NCI-H345 treated with DMSO at 0.1 percent for 48 hours (cell line): ENCODE measurements around the gene CD300C.
"Not testable (repeated sequence)": the region's sequence is repeated elsewhere in the genome, so short reads cannot be mapped to it uniquely, and the experiment has no call there.

Experiments
- DNase-seq: peaks from one replicate; lab custom pipeline; 2025; ENCODE audit not compliant: unreplicated experiment; lab: John Stamatoyannopoulos, UW

Gene CD300C

DNA sequence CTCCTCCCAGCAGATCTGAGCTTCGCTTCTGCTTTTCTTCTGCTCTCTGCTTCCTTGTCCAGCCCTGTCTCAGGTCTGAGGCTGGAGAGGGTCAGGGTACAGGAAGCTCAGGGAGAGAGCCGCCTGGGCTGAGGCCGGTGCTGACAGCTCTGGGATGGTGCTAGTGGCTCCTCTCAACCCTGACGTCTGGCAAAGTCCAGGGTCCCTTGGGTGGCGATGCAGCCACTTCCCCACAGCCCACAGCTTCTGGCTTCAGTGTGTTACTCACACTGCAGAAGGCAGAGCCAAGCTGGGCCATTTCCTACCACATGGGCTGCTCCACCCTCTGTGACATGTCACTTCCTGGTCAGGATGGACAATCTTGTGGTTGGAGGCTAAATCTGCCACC, at the start of gene CD300C:
TSS of gene CD300C (minus strand) at position 273 of the 388 bp plus-strand sequence. CDS start 333 bp downstream, outside the sequence.
- DNase-seq = no peak

DNA sequence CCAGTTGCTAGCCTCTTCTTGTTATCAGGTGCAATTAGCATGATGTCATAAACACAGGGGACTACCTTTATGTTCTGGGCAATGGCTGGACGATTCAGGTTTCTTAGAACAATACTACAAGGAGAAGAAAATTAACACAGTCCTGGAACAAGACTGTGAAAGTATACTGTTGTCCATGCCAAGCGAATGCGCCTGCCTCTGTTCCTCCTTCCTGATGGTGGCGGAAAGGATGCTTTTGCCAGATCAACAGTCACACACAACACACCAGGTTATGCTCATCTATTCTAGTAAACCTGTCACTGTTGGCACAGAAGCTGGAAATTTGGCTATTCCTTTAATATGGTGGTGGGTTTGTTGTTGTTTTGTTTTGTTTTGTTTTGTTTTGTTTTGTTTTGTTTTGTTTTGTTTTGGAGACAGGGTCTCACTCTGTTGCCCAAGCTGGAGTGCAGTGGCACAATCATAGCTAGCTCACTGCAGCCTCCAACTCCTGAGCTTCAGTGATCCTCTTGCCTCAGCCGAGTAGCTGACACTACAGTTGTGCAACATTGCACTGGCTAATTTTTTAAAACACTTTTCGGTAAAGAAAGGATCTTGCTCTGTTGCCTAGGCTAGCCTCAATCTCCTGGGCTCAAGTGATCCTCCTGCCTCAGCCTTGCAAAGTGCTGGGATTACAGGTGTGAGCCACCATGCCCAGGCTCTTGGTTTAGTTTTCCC, 49.3 kb upstream of the CD300C start:
- no peak for DNase-seq

DNA sequence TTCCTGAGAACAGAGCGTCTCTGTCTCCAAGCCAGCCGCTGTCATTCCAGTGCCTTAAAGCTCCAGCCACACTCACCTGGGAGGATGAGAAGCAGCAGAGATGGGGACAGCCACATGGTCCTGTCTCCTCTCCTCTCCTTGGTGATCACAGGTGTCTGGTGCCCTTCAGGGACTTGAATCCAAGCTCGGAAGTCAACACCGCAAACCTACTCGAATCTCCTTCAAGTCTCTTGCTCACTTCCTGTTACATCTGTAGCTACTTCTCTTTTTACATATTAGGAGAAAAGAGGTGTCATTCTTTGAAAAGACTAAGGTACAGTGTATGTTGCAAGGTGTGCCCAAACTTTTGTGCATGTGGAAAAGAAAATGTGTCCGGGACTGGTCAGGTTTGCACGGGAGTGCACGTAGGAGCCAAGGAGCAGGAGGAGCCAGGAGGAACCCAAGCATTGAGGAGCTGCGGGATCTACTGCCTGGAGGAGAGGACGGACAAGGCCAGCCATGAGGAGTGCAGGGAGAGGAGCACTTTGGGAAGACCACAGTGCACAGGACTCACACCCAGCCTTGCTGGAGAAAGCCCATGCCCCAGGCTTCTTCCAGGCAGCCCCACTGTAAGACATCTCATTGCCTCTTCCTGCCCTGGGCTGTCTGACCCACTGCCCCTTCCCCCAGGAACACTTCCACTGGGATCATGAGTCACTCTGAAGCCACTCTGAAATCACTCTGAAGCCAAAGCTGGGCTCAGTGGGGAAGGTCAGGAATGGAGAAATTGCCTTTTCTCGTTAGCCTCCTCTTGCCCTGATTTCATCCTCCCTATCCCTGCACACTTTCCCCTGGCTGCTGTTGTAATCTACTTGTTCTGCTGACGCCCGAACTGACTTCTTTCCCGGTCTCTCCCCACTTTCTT, 46.4 kb upstream of the CD300C start, which contains the start of gene CD300LD:
TSS of gene CD300LD (minus strand) at position 197 of the 904 bp plus-strand sequence. CDS start at position 116, 81 bp downstream.
- DNase-seq = no peak

DNA sequence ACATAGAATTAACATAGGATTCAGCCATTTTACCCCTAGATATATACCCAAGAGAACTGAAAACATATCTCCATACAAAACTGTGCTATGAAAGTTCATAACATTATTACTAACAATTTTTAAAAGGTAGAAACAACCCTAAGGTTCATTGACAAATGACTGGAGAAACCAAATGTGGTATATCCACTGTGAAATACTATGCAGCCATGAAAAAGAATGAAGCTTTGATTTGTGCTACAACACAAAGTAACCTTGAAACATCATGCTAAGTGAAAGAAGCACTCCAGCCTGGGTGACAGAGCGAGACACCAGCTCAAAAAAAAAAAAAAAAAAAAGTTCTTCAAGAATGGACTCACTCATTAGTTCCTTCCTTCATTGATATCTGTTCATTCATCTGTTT, 45.6 kb upstream of the CD300C start:
- DNase-seq = no peak

DNA sequence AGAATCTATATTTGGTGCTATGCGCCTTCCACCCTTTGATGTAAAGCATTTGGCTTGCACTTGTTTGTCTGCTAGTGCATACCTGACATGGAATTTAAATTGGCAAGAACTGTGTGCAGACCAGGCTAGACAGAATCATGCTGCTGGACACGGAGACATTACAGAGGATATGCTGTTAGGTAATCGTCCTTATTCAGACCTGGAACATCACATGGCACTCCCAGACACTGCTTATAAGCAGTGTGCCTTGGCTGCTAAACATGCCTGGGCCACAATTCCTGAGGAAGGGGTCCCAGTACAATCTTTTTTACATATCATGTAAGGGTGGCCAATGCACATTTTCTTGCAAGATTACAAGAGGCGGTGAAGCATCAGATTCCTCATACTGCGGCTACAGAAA, 39.8 kb upstream of the CD300C start:
- no peak for DNase-seq

DNA sequence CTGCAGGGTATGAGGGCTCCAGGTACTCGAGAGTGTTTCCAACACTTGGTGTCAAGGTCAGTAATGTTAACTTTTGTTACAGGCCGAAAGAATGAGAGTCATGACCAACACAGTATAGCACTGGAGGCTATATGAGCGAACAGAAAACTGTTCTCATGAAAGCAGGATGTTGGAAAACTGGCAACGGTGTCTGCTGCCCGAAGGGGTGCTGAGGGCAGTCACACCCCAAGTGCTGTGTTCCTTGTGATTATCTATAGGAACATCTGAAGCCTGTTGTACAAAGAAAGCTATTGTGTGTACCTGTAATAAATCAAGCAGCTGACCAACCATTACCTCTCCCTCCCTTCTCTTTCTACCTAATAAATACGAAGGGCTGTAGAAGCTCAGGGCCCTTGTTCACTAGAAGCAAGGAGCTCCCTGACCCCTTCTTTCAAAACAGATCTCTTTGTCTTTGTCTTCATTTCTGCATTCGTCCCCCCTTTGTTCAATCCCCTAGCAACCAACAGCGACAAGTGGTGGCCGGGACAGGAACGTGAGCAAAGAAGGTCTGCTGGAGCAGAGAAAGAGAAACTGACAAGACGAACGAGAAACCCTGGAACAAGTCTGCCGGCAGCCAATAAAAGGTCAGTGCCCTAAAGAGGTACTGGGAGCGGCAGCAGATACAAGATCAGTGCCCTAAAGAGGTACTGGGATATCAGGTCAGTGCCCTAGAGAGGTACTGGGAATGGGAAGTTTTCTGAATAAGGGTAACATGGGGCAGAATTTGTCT, 38.6 kb upstream of the CD300C start:
- no peak for DNase-seq

DNA sequence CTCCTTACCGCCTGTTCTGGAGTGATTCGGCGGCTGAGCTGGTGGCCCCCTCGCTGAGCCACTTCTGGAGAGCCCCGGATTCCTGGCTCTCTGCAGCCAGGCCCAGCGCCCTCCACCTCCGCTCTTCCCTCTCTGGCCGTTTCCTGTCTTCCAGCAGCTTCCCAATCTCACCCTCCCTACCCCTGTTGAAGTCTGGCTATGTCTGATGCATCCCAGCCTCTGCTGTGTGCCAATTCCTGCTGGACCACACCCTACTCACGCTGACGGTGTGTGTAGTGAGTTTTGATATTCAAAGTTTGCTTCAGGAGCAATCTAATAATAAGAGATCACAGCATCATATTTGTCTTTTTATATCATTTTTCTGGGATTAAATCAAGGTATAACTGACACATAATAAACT, 36.7 kb upstream of the CD300C start:
- no peak for DNase-seq

DNA sequence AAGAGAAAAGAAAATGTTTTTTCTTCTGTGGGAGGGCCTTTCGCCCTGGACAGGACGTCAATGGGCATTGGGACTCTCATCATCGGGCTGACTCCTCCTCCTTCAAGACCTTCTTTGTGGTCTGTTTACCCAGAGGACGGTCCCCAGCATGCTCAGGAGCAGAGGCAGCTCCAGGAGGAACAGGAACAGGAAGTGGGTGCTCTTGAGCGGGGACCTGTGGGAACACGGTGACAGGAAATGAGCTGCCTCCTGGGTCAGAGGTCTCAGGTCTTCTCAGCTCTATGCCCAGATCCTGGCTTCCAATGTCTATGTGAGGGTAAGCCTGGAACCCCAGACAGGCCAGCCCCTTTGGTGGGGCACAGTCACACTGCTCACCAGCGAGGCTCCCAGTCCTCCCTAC, 34.0 kb upstream of the CD300C start:
- DNase-seq = no peak

DNA sequence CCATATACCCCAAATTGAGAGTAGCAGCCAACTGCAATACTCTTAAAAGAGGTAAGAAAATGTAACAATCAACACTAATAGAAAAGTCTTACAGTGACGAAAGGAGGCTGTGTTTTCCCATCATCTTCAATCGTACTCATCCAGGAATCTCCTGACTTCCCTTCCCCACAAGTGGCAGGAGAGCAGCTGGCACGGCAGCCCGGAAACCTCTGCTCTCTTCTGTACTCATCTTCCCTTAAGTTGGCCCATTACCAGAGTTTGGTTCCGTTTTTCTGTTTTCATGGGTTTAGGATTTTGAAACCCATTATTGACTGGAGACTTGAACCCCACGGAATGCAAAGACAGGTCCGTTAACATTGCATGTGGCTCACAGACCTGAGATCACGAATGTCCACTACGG, 33.1 kb upstream of the CD300C start:
- no peak for DNase-seq

DNA sequence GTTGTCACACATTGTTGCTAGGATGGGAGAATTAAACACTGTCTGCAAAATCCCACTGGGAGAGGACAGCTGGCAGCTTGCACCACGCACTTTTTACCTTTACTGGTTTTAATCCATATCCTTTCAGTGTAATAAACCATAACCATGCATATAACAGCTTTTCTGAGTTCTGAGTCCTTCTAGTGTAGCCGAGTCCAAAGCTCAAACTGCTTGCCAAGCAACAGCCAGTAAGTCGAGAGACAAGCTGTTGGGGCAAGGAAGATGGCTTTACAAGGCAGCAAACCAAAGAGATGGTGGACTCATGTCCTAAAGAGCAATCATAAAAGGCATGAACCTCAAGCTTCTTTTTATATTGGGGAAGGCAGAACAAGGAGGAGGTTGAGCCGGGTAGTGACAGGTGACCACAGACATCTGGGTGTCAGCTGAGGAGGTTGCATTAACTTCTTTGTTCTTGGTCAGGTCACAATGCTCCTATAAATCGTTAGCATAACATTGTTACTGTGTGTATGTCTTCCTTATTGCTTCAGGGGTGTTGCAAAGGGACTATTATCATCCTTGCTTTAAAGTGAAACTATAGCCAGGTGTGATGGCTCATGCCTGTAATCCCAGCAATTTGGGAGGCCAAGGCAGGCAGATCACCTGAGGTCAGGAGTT, 28.7 kb upstream of the CD300C start:
- DNase-seq = no peak

DNA sequence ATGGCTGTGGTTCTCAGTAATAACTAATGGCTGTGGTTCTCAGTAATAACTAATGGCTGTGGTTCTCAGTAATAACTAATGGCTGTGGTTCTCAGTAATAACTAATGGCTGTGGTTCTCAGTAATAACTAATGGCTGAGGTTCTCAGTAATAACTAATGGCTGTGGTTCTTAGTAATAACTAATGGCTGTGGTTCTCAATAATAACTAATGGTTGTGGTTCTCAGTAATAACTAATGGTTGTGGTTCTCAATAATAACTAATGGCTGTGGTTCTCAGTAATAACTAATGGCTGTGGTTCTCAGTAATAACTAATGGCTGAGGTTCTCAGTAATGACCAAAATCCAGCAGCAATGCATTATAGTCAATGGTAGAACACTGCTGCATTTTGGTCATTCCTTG, 27.7 kb upstream of the CD300C start:
- DNase-seq = not testable (repeated sequence)

DNA sequence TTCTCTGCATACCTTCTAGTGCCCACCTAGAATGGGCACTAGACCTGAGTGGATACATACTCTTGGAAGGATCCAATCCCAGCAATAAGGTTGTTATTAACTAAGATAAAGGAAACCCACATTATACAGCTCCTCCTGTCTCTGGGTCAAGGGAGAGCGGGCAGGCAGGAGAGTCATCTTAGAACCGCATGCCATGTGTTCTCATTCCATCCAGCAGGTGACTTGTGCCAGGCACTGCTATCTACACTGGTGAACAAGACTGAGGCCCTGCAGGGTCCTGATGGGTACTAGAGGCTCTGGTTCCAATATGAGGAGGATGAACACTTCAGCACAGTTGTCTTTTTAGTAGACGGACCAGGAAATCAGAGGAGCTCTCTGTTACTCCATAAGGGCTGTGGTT, 27.3 kb upstream of the CD300C start:
- DNase-seq = no peak

DNA sequence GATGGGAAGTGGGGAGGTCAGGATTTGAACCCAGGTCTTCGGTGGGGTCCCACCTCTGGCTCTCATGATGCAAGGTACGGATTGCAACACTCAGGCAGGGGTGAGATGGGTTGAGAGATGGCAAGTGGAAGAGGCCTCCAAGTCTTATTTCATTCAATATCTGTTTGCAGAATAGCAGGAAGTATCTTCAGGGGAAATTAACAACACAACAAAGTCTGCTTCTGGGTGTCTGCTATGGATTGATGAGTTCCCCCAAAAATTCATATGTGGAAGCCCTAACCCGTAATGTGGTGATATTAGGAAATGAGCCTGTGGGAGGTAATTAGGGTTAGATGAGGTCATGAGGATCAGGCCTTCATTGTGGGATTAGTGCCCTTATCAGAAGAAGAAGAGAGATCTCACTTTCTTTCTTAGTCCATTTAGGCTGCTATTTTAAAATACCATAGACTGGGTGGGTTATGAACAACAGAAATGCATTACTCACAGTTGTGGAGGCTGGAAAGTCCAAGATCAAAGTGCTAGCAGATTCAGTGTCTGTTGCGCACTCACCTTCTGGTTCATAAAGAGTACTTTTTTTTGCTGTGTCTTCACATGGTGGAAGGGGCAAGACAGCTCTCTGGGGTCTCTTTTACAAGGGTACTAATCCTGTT, 25.8 kb upstream of the CD300C start:
- DNase-seq = no peak

DNA sequence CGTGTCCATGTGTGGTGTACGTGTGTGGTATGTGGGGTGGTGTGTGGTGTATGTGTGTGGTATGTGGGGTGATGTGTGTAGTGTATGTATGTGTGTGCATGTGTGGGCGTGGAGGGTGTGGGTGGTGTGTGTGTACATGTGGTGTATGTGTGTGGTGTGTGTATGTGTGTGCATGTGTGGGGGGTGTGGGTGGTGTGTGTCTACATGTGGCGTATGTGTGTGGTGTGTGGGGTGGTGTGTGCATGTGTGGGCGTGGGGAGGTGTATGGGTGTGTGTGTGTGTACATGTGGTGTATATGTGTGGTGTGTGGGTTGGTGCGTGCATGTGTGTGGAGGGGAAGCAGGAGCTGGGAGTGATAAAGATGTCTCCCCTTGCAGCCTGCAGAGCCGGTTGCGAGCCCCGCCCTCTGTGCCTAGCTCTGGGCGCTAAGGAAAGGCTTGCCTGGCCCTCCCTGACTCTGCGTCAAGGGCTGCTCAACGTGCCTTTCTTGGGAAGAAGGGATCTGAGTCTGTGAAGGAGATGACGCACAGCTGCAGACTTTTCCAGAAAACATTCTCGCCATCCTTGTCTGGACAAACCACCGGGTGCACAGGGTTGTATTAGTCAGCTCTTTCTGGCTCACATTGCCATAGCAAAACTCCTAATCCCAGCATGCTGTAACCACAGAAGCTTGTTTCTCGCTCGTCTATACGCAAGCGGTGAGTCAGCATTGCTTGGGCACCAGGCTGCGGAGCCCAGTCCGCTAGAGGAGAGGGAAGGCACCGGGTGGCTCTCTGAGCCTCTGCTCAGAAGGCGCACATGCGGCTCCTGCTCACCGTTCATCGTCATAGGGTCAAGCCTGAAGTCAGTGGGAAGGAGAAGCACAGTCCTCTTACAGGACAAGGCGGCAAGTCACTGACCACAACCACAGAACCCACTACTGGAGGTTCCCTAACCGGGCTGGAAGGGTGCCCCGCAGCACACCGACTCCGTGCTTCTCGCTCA, 23.4 kb upstream of the CD300C start:
- DNase-seq = no peak

DNA sequence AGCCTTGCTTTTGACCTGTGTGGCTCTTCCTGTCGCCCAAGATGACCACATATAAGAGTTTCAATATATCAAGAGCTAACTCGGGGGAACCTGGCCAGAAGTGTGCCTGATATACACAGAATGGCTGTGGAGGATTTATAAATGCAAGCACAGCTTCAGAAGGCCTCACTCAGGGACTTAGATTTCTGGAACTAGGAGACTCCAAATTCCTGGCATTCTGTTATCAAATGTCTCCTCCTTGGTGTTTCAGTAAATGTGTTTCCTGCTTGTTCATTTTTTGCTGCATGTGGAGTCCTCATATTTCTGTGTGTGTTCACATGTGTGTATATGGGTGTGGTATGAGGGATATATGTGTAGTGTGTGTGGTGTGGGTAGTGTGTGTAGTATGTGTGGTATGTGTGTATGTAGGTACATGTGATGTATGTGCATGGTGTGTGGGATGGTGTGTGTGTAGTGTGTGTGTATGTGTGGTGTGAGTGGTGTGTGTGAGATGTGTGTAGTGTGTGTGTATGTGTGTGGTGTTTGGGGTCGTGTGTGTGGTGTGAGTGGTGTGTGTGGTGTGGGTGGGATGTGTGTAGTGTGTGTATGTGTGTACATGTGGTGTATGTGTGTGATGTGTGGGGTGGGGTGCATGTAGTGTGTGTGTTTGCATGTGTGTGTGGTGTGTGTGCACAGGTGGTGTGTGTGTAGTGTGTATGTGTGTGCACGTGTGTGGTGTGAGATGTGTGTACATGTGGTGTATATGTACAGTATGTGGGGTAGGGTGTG, 22.4 kb upstream of the CD300C start:
- no peak for DNase-seq

DNA sequence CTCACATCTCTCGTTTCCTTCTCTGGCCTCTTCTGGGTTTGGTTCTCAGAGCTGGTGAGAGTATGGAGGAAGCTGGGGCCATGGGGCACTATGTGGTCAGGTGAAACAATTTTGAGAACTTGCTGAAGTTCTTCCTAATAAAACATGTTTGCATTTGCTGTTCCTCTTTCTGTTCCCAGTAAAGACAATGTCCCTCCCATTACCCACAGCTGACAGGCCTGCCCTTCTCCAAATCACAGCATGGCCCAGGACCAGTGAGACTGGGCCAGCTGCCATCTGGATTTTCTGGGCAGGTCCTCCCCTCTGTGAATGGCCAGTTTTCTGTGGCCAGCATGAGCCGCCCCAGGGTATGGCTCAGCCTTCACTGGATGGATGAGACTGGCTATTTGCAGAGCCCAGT, 21.5 kb upstream of the CD300C start, which contains the start of gene CD300H:
TSS of gene CD300H (minus strand) at position 113 of the 400 bp plus-strand sequence.
- DNase-seq = no peak

DNA sequence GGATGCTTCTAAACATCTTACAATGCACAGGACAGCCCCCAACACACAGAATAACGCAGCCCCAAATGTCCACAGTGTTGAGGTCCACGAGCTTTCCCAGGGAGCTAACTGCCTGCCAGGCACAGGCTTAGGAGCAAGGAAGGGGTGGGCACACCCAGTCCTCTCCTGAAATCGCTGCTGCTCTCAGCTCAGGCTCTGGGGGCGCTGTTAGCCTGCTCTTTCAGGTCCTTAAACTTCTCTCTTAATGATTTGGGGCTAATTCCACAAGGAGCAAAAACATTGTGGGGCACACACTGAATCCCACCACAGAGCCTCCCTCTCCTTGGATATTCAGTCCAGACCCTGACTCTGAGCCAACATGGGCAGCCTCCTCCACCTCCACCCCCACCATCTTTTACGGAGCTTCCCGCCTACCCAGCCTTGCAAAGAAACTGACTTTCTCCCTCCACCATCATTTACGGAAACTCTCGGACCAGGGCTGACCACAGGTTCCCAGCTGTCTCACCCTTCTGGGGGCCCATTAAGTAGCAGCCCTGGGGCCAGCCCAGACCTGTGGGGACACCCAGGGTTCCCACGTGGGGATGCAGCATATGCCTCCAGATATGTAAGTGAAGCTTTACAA, 20.3 kb upstream of the CD300C start:
- peak; percentile 14 for DNase-seq

DNA sequence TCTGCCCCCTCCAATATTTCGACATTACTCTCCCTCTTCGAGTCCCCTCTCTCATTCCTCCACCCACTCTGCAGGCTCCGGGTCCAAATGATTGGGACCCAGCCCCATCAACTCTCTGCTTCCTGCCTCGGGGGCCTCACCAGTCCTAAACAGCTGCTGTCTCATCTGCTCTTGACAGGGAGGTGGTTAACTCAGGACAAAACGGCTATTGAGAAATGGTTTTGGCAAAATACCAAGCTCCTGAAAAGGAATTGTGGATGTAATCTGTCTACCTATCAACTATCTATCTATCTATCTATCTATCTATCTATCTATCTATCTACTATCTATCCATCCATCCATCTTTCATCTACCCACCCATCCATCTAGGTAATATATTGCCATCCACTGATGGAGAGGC, 19.2 kb upstream of the CD300C start:
- DNase-seq = no peak
